HG03175 (cell line): ENCODE measurements around the gene WRAP53.

Experiments used
- ATAC-seq: cut with Tn5 transposase; IDR thresholded peaks from one replicate; pipeline ENCODE4 v1.9.1; 2021; ENCODE audit warnings: mild to moderate bottlenecking, moderate library complexity; ENCODE audit not compliant: unreplicated experiment

The WRAP53 gene

GRCh38 chr17:7740481-7741001 is 52.3 kb downstream of the WRAP53 start:
- ATAC-seq, result no peak

GRCh38 chr17:7742729-7743128 is 54.5 kb downstream of the WRAP53 start:
- no peak for ATAC-seq

DNA sequence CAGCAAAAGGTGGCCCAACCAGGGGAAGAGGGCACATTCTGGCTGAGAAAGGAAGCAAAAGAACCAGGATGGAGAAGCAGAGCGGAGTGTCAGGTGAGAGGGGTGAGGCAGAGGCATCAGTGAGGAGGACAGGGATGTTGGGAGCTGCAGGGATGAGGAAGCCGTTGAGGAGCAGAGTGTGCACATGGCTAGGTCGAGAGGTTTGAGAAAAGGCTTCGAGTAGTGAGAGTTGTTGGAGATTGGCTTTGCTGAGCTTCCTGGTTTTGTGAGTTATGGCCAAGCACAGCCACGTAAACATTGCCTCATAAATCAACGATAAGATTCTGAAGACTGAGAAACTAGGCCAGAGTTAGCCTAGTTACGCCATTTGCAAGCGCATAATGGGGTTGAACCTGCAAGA is 56.1 kb downstream of the WRAP53 start:
- ATAC-seq, result no peak

DNA sequence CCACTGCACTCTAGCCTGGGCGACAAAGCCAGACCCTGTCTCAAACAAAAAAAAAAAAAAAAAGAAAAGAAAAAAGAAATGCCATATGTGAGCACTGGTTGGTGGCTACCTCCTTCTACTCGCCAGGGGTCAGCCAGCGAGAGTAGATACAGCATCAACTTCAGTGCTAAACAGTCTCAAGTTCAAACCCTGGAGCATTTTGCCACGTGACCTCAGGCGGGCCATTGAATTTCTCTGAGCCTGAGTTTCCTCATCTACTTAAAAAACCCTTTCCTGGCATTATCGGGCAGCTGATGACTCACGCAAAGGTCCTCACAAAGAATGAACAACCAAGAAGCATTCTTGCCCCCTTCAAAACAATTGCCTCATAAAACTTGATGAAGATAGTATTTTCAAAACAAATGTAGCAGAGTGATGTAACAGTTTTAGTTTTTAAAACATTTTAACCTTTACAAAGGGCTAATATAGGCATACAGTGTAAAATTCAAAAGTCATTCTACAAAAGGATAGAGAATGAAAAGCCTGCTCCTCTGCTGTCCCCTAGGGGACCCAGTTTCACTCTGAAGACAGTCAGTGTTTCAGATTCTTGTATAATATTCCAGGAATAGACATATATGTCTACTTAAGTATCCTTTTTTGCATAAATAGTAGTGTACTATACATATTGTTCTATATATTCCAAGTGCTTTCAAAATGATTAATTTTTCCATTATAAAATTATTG is 57.6 kb downstream of the WRAP53 start:
- no peak for ATAC-seq

- no peak for ATAC-seq
Observed at GRCh38 chr17:7747635-7748071, 59.4 kb downstream of the WRAP53 start.

- no peak for ATAC-seq
Observed at GRCh38 chr17:7748076-7748775, 59.9 kb downstream of the WRAP53 start.

DNA sequence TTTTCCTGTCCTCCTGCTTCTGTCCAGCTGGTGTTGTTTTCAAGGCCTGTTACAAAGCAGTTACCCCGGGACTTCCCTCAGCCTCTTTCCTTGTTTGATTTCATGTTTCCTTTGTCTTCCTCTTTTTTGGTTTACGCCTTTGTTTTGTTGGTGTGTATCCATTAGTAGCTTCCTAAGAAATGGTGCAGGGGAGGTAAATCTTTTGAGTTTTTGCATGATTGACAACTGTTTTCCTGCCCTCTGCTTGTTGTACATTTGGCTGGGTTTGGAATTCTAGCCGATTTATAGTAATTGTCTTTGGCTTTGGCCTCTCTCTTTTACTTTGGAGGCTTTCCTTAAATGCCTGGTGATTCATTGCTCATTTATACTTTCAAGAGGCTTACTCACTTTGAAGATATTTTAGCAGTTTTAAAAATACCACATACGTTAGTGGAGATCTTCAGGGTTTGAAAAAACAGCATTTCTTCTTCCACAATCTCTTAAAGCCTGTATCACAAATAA is 62.1 kb downstream of the WRAP53 start:
- ATAC-seq, result no peak
